ENCODE data around the gene CDH6. TPM values are rescaled to one million over a fixed set of nuclear protein-coding genes. Genes with fewer than 3 reads are reported as not detected.

Gene CDH6
- total RNA-seq, 1 experiment from 2014 or later = not detected

GRCh38 chr5:31377274-31377946 is 183.9 kb downstream of the CDH6 start:
- H3K4me1 ChIP-seq (replicated peaks; ENCODE audit: insufficient read depth) = no peaks in the 10 kb centered on the region
- DNase-seq = no peak
- H3F3A ChIP-seq (ENCODE audit: insufficient read depth, low read depth) = no peaks in the 10 kb centered on the region
- intact Hi-C loops (cut with micrococcal nuclease; ENCODE audit: unreplicated experiment) = no loop called here
- no peaks in the 10 kb centered on the region for H3K9me2 ChIP-seq (ENCODE audit: insufficient read depth)
- H4K20me1 ChIP-seq (ENCODE audit: insufficient read depth) = no peaks in the 10 kb centered on the region
- no peaks in the 10 kb centered on the region for H3K27me3 ChIP-seq (ENCODE audit: insufficient read depth, low read depth)
- ChIA-PET CTCF (no interaction called here), POLR2A (ENCODE audit: unreplicated experiment) (no interaction called here)
- TF ChIP-seq EZH2 (IDR thresholded peaks at IDR 0.05; ENCODE audit: low read depth) = no peak
- TF ChIP-seq CTCF (conservative IDR thresholded peaks at IDR 0.05) = no peak
- H3K9me3 ChIP-seq (ENCODE audit: insufficient read depth, low read depth) = no peaks in the 10 kb centered on the region
- no peak overlapping the region for H3K4me2 ChIP-seq
- H3K36me3 ChIP-seq (ENCODE audit: low read depth) = no peaks in the 10 kb centered on the region
- H3K27ac ChIP-seq = no peak overlapping the region
- BruUV-seq (replicated peaks) = no TSS peak
- no peak overlapping the region for H3K4me3 ChIP-seq
- no peaks in the 10 kb centered on the region for H3K79me2 ChIP-seq (ENCODE audit: low read depth)
- H2AFZ ChIP-seq = no peak overlapping the region

GRCh38 chr5:31378136-31378535 is 184.7 kb downstream of the CDH6 start:
- H3K4me3 ChIP-seq = no peak overlapping the region
- H4K20me1 ChIP-seq (ENCODE audit: insufficient read depth) = no peaks in the 10 kb centered on the region
- H3K9me2 ChIP-seq (ENCODE audit: insufficient read depth) = no peaks in the 10 kb centered on the region
- no peaks in the 10 kb centered on the region for H3K27me3 ChIP-seq (ENCODE audit: insufficient read depth, low read depth)
- no peaks in the 10 kb centered on the region for H3K79me2 ChIP-seq (ENCODE audit: low read depth)
- no peak overlapping the region for H3K4me2 ChIP-seq
- H3K36me3 ChIP-seq (ENCODE audit: low read depth) = no peaks in the 10 kb centered on the region
- CTCF ChIA-PET = no interaction called here
- DNase-seq = no peak
- no peak overlapping the region for H2AFZ ChIP-seq
- no peak overlapping the region for H3K27ac ChIP-seq
- POLR2A ChIA-PET (ENCODE audit: unreplicated experiment) = no interaction called here
- no peaks in the 10 kb centered on the region for H3K9me3 ChIP-seq (ENCODE audit: insufficient read depth, low read depth)
- H3K4me1 ChIP-seq (replicated peaks; ENCODE audit: insufficient read depth) = no peaks in the 10 kb centered on the region
- H3F3A ChIP-seq (ENCODE audit: insufficient read depth, low read depth) = no peaks in the 10 kb centered on the region
- no TSS peak for BruUV-seq (replicated peaks)
- intact Hi-C loops (cut with micrococcal nuclease; ENCODE audit: unreplicated experiment) = no loop called here
- TF ChIP-seq CTCF (conservative IDR thresholded peaks at IDR 0.05) (no peak), EZH2 (IDR thresholded peaks at IDR 0.05; ENCODE audit: low read depth) (no peak)
